Stimulated activated CD8-positive, alpha-beta memory T cell treated with anti-CD3 and anti-CD28 coated beads, Interleukin-12 subunit alpha, Interleukin-12 subunit beta, amount 100 ng/mL, for 4 hours (primary cell): Measurements from ENCODE around the gene PTPRM.
"Not testable (repeated sequence)": the region's sequence is repeated elsewhere in the genome, so short reads cannot be mapped to it uniquely, and the experiment has no call there.

Source experiments
- DNase-seq: peaks from one replicate; pipeline ENCODE4 v3.0.0-alpha.2; 2020; ENCODE audit warnings: low read depth

PTPRM gene

DNA sequence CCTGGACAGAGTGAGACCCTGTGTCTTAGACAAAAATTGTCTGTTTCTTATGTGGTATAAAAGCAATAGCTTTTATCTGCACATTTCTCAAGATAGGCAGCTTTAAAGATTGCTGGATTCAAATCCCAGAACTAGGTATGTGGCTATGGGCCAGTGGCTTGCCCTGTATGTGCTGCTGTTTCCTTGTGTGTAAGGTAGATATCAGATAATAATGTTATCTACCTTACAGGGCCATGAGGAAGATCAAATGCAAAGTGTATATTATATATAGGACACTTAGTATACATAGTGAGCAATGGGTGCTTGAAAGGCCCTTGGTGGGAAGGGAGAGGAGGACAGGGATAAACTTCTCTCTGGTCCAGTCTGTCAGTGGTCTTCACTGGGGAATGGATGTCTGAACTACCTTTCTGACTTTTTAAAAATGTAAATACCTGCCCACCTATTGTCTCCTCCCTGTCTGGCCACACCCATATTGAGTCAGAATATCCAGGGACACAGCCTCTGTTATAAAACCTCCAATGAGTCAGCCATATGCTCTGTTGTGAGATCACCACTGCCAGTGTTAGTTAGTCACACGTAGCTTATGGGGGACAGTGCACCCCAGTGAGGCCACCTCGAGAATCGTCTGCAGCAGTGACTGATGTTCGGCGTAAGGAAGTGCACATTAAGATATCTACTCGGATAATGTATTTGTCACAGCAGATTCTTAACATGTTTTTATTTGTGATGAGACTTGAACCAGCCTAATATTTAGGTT is 383.4 kb downstream of the PTPRM start:
- DNase-seq, result no peak

- DNase-seq, result no peak
These were observed 386.2 kb downstream of the PTPRM start for GRCh38 chr18:7953095-7953958.

DNA sequence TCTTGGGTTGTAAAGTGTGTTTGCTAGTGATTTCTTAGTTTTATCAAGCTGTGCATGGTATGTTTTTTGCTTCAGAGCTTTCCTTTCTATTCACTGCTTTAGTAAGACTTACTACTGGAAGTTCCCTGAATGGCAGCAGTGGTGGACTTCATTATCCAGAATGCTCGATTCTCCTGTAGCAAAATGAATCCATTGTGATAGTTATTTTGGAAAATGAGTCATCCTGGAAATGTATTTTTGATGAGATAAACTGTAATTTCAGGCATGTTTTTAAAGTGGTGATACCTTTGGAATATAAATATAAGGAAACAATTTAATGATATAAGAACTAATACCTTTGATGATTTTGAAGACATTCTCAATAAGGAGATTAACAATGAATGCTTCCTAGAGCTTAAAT is 387.1 kb downstream of the PTPRM start:
- no peak for DNase-seq

DNA sequence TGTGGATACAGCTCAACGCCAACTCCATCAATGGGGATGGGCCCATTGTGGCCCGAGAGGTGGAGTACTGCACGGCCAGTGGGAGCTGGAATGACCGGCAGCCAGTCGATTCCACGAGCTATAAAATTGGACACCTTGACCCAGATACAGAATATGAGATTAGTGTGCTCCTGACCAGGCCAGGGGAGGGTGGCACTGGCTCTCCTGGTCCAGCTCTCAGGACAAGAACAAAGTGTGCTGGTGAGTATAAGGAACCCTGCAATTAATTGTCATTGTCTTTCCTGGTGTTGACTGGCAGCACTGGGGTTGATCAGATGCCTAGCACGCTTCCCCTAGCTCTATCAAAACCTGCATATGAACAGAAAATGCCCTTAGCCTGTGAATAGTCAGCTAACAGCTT is 388.1 kb downstream of the PTPRM start:
- no peak for DNase-seq

GRCh38 chr18:7957297-7957696 is 390.2 kb downstream of the PTPRM start:
- no peak for DNase-seq

DNA sequence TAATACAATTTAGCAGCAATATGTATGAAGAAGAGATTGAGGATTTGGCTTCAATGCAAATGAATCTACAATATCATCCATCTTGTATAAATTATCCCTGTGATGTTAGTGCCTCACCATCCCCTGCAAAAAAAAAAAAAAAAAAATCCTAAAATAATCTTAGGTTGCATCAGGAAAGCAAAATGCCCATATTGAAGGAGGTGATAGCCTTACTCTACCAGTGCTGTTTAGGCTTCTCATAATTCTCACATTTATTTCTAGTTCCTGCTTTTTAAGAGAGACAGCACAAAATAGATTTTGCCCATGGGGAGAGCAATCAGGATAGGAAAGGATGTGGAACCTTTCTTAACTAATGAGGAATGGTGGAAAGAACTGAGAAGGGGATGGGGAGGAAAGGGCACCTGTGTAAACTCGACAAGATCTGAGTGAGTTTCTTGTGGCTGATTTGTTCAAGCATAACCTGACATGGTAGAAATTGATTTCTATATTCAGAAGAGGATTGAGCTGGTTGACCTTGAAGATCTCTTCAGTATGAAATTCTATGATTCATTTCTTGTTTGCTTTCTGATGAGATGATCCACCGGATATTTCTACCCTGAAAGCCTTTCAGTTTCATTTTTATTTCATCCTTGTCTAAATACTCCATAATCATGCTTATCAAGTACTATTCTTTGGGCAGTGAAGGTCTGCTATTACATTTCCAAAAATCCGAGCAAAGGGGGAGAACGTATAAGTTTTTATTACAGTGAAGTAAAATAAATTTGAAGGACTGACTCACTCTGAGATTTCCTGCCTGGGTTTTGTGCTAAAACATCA is 391.2 kb downstream of the PTPRM start:
- no peak for DNase-seq

DNA sequence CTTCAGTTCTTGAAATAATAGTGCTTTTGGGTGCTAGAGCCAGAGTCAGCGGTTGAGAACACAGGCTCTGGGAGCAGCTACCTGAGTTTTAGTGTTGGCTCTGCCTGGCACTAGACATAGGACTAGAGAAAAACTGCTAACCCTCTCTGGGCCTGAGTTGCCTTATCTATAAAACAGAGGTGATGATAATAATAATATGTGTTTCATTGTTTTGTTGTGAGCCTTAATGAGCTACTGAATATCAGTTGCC is 391.7 kb downstream of the PTPRM start:
- no peak for DNase-seq

DNA sequence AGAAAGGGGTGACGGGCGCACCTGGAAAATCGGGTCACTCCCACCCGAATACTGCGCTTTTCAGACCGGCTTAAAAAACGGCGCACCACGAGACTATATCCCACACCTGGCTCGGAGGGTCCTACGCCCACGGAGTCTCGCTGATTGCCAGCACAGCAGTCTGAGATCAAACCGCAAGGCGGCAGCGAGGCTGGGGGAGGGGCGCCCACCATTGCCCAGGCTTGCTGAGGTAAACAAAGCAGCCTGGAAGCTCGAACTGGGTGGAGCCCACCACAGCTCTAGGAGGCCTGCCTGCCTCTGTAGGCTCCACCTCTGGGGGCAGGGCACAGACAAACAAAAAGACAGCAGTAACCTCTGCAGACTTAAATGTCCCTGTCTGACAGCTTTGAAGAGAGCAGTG is 399.6 kb downstream of the PTPRM start:
- DNase-seq, result not testable (repeated sequence)

- no peak for DNase-seq
These were observed 407.2 kb downstream of the PTPRM start for GRCh38 chr18:7974200-7974874.

- DNase-seq, result no peak
These were observed 410.8 kb downstream of the PTPRM start for GRCh38 chr18:7977897-7978296.

GRCh38 chr18:7978834-7979233 is 411.7 kb downstream of the PTPRM start:
- no peak for DNase-seq

DNA sequence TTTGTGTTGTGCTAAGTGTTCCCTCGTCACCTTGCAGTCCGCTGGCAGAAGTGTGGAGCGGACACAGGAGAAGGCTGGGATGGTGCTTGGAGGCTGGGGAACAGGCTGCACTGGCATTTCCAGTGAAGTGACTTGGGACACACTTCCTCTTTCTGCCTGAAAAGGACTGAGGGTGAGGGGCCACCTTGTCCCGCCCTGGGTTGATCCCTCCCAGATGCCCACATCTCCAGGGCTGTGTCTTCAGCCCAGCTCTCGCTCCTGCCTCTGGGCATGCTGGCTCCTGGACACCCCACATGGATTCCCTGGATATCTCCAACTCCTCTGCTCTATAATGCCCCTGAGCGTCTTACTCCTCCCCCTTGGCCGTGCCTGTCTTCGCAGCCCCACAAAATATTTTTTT is 412.6 kb downstream of the PTPRM start:
- no peak for DNase-seq

DNA sequence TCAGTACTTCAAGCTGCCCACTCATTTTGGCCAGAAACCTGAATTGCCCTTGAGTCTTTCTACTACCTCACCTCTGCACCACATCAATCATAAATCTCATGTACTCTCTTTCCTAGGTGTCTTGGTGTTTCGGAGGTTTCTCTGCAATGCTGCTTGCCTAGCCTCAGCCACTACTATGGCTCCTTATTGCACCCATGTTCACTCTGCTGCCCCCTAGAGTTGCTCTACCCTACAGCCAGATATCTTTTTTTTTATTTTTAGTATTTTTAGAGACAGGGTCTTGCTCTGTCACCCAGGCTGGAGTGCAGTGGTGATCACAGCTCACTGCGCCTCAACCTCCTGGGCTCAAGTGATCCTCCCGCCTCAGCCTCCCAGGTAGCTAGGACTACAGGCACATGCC is 413.0 kb downstream of the PTPRM start:
- DNase-seq, result no peak

- no peak for DNase-seq
These were observed 413.5 kb downstream of the PTPRM start for GRCh38 chr18:7980656-7981055.

GRCh38 chr18:7982216-7982615 is 415.1 kb downstream of the PTPRM start:
- DNase-seq, result no peak

DNA sequence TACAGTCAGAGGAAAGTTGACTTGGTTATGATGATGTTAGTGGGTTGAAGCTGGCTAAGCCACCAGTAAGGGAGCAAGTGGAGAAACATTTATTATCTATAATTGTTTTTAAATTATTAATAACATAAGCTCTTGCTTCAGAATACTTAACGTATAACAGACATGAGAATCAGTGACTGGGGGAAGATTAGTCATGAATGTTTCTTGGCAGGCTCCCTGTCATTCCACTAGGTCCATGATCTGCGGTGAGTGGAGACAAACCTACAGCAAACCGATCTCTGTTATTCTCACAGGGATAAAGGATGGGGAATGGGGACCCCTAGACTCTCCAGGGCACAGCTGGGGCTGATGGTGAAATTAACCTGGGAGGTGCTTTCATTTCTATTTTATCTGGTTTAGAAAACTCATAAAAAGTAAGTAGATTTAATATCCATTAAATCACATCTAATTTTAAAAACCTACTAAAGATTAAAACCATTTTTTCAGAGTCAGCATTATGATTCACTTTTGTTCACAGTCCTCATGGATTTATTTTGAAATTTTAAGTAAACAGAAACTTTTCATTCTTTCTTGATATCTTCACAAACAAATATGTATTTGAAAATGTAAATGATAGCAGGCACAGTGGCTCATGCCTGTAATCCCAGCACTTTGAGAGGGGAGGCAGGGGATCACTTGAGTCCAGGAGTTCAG is 420.3 kb downstream of the PTPRM start:
- no peak for DNase-seq

GRCh38 chr18:7990670-7991069 is 423.6 kb downstream of the PTPRM start:
- no peak for DNase-seq

DNA sequence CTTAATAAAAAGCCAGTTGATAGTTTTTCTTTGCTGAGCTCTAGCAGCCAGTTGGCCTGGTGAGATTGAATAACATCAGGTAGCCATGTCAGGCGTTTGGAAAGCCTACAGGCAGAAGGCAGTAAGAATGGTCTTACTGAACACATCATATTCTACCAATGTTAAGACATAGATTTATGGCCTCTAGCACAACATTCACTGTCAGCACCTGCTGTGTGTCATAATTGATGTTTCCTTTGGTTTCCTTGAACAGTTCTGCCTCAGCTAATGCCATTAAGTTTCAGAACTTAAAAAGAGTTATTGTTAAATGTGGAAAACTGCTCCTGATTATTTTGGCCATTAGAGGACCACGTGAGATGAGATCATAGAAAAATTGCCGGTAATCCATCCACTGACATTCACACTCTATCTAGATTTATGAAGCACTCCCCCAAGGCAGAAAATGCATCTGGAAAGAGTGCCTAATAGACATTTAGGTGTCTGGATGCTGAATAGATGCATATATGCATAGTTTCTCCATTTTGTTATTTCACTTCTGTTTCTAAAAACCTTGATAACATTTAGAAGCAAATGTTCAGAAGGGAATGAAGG is 434.7 kb downstream of the PTPRM start:
- no peak for DNase-seq

GRCh38 chr18:8003878-8004675 is 437.0 kb downstream of the PTPRM start:
- DNase-seq, result no peak

DNA sequence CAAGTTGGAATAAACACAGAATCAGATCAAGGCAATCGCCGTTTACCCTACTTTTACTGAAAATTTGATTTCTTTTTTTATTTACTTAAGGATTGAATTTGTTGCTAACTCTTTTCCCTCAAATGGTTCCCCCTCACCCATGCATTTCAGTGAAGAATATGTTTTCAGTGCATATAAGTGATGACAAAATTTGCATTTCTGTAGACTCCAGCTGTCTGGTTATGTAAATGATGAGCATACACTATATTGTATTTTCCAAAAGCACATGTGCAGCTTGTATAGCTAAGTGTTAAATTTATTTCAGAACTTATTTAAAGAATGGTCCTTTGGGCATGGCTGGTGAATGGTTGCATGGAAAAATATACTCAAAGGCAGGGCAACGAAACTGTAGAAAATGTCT is 437.7 kb downstream of the PTPRM start:
- DNase-seq, result no peak
